B cell (primary cell): Measurements from ENCODE around the gene CNGA3. TPM values are rescaled to one million over a fixed set of nuclear protein-coding genes. Genes with fewer than 3 reads are reported as not detected.

Experiments used
- ATAC-seq: fragments of 200-7000 bp; cut with Tn5 transposase; one replicate; pipeline ENCODE4 v1.10.0; 2021; ENCODE audit warnings: low read depth, mild to moderate bottlenecking, moderate number of reproducible peaks, moderate library complexity
- CTCF ChIA-PET: fragments of 350-600 bp; sonication (Branson Sonifier 250); formaldehyde crosslinking; loops from one replicate; lab custom pipeline; 2021; ENCODE audit warnings: antibody characterized with exemption, inconsistent platforms; lab: Charles Lee
- POLR2A ChIA-PET: fragments of 350-600 bp; sonication (Branson Sonifier 250); formaldehyde crosslinking; loops from one replicate; lab custom pipeline; 2021; ENCODE audit warnings: antibody characterized with exemption; lab: Charles Lee
- DNase-seq: peaks from one replicate; pipeline ENCODE4 v3.0.0; 2013
- H2AFZ ChIP-seq: 2 replicates; pipeline ENCODE4 v1.6.1; 2012; ENCODE audit warnings: mild to moderate bottlenecking, low read depth, low read length; ENCODE audit not compliant: insufficient read depth, poor library complexity, severe bottlenecking
- H3K27ac ChIP-seq, 2 donors: 1 replicate in 1 of 2; 2 replicates in 1 of 2; pipeline ENCODE4 v1.5.1; 2012 to 2013; ENCODE audit warnings: low read length in 2 of 2, mild to moderate bottlenecking in 2 of 2, moderate library complexity in 1 of 2
- H3K27me3 ChIP-seq, 4 experiments: fragments of 200-600 bp in 1 of 4; sonication (generic) in 1 of 4; replicated peaks in 1 of 4; 1 replicate in 2 of 4; 2 replicates in 2 of 4; pipeline versions ENCODE4 v1.6.1 to v1.7.0; 2013 to 2016; ENCODE audit warnings: low read length in 3 of 4, mild to moderate bottlenecking in 2 of 4, mixed read lengths in 1 of 4, moderate library complexity in 1 of 4; ENCODE audit not compliant: insufficient read depth in 4 of 4, control insufficient read depth in 3 of 4; ENCODE audit errors: control extremely low read depth in 1 of 4
- H3K36me3 ChIP-seq, 2 experiments: replicated peaks in 1 of 2; 1 replicate in 1 of 2; 2 replicates in 1 of 2; pipeline versions ENCODE4 v1.6.1 to v1.7.1; 2013; ENCODE audit warnings: low read length in 1 of 2; ENCODE audit not compliant: insufficient read depth in 2 of 2, control insufficient read depth in 1 of 2; ENCODE audit errors: control extremely low read depth in 1 of 2, extremely low read depth in 1 of 2
- H3K4me1 ChIP-seq, 2 donors: fragments of 200-600 bp in 1 of 2; sonication (generic) in 1 of 2; 1 replicate in 1 of 2; 2 replicates in 1 of 2; pipeline versions ENCODE4 v1.5.1 to v1.6.1; 2013 to 2017; ENCODE audit warnings: low read length in 2 of 2; ENCODE audit not compliant: control insufficient read depth in 2 of 2, insufficient read depth in 2 of 2
- H3K4me2 ChIP-seq: replicated peaks from 2 replicates; pipeline ENCODE3; 2012; ENCODE audit warnings: mild to moderate bottlenecking, low read depth, low read length; ENCODE audit not compliant: poor library complexity, severe bottlenecking
- H3K4me3 ChIP-seq, 5 experiments: fragments of 200-600 bp in 1 of 5; sonication (generic) in 1 of 5; 1 replicate in 3 of 5; 2 replicates in 2 of 5; pipeline versions ENCODE4 v1.5.1 to v1.7.0; 2011 to 2016; ENCODE audit warnings: low read length in 4 of 5, mild to moderate bottlenecking in 4 of 5, low read depth in 2 of 5, control low read depth in 1 of 5, moderate library complexity in 1 of 5; ENCODE audit not compliant: insufficient read depth in 1 of 5; ENCODE audit errors: control extremely low read depth in 1 of 5, extremely low read depth in 1 of 5
- H3K79me2 ChIP-seq: fragments of 200-600 bp; sonication (generic); one replicate; pipeline ENCODE4 v1.6.0; 2016; ENCODE audit warnings: low read length; ENCODE audit not compliant: control insufficient read depth, insufficient read depth
- H3K9ac ChIP-seq: fragments of 200-600 bp; sonication (generic); 2 replicates; pipeline ENCODE4 v1.6.1; 2017; ENCODE audit warnings: mild to moderate bottlenecking, low read length, moderate library complexity
- H3K9me3 ChIP-seq, 3 donors: one replicate each; pipeline versions ENCODE4 v1.6.1 to v1.7.1; 2013; ENCODE audit warnings: low read length in 2 of 3; ENCODE audit not compliant: control insufficient read depth in 2 of 3, insufficient read depth in 1 of 3; ENCODE audit errors: control extremely low read depth in 1 of 3
- H4K20me1 ChIP-seq: 2 replicates; pipeline ENCODE4 v1.6.0; 2012; ENCODE audit warnings: mild to moderate bottlenecking, low read length; ENCODE audit not compliant: insufficient read depth, control insufficient read depth, poor library complexity, severe bottlenecking
- H3K27ac Mint-ChIP-seq: one replicate; pipeline ENCODE4 v1.8.0; 2021; ENCODE audit warnings: mixed read lengths
- H3K27me3 Mint-ChIP-seq: one replicate; pipeline ENCODE4 v1.8.0; 2021; ENCODE audit warnings: mixed read lengths
- H3K4me1 Mint-ChIP-seq: one replicate; pipeline ENCODE4 v1.8.0; 2021; ENCODE audit warnings: mixed read lengths
- H3K4me3 Mint-ChIP-seq: one replicate; pipeline ENCODE4 v1.8.0; 2021; ENCODE audit warnings: mixed read lengths
- H3K9me3 Mint-ChIP-seq: one replicate; pipeline ENCODE4 v1.8.0; 2022; ENCODE audit warnings: mixed read lengths; ENCODE audit not compliant: insufficient read depth
- EZH2 ChIP-seq: IDR thresholded peaks from 2 replicates; pipeline ENCODE4 v1.6.1; 2012; ENCODE audit warnings: borderline replicate concordance, low read depth, mild to moderate bottlenecking, moderate library complexity, low read length; ENCODE audit not compliant: insufficient read depth, poor library complexity, severe bottlenecking
- WGBS: methylation state at CpG from one replicate; pipeline ENCODE4 v1.1.5; 2013; ENCODE audit warnings: missing lambda C conversion rate; ENCODE audit not compliant: insufficient coverage; 5-methylcytosine and 5-hydroxymethylcytosine counted together
- intact Hi-C: fragments of 100-400 bp; cut with micrococcal nuclease; formaldehyde crosslinking; loops from one replicate; pipeline ENCODE4 v1.10.0; 2022
- polyA plus RNA-seq: library from polyadenylated mRNA; depleted of rRNA; stranded (reverse); fragments of >200 nt; gene quantifications from 2 replicates; pipeline ENCODE4 v1.2.3, GENCODE V29; 2012
- total RNA-seq, 2 donors: library from RNA; stranded (reverse); fragments of 120-200 nt in 1 of 2; gene quantifications; 1 replicate in 1 of 2; 2 replicates in 1 of 2; pipeline versions ENCODE4 v1.2.3 to v1.2.4, GENCODE V29; 2013 to 2022
- TF ChIP-seq, protein P1 (sequence below): fragments of 200-600 bp; IDR thresholded peaks from one replicate; pipeline ENCODE4 v1.8.0; 2022; ENCODE audit warnings: antibody characterized with exemption, mild to moderate bottlenecking

The CNGA3 gene
- total and polyA plus RNA-seq, 2 donors (not counting 1 experiment from before 2014, with no cell fraction given) = not detected

DNA sequence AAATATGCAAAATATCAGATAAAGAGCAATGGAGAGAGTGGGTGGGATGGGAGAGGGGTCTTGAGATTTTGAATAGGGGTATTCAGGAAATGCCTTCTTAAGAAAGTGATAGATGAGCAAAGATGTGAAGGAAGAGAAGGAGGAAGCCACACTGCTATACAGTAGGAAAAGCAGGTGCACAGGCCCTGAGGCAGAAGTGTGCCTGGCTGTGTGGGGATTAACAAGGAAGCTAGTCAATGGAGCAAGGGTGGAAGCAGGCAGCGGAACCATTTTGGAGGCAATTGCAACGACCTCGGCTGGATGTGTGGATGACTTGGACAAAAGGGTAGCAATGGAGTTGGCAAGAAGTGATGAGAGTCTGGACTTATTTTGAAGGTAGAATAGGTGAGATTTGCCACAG lies 11.0 kb upstream of the CNGA3 start:
- H3K4me1 Mint-ChIP-seq = no peaks in the 10 kb centered on the region
- WGBS = 79% methylated on average over 3 of the region's 3 CpGs
- Histone ChIP-seq H3K36me3 (no peaks in the 10 kb centered on the region), H3K9me3 (no peaks in the 10 kb centered on the region), H3K4me1 (no peaks in the 10 kb centered on the region), H3K9ac (no peak overlapping the region), H3K79me2 (no peaks in the 10 kb centered on the region), H3K27me3 (peaks cover 0 to 12% (median 0%) of the 10 kb centered on the region in 4 experiments), H2AFZ (no peak overlapping the region), H3K4me2 (no peak overlapping the region), H4K20me1 (no peaks in the 10 kb centered on the region), H3K27ac (no peak overlapping the region), H3K4me3 (no peak overlapping the region)
- CTCF ChIA-PET = no interaction called here
- ATAC-seq = no peak
- POLR2A ChIA-PET = no interaction called here
- intact Hi-C loops = no loop called here
- TF ChIP-seq, protein P1, sequence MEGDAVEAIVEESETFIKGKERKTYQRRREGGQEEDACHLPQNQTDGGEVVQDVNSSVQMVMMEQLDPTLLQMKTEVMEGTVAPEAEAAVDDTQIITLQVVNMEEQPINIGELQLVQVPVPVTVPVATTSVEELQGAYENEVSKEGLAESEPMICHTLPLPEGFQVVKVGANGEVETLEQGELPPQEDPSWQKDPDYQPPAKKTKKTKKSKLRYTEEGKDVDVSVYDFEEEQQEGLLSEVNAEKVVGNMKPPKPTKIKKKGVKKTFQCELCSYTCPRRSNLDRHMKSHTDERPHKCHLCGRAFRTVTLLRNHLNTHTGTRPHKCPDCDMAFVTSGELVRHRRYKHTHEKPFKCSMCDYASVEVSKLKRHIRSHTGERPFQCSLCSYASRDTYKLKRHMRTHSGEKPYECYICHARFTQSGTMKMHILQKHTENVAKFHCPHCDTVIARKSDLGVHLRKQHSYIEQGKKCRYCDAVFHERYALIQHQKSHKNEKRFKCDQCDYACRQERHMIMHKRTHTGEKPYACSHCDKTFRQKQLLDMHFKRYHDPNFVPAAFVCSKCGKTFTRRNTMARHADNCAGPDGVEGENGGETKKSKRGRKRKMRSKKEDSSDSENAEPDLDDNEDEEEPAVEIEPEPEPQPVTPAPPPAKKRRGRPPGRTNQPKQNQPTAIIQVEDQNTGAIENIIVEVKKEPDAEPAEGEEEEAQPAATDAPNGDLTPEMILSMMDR = no peak
- no peak for TF ChIP-seq EZH2
- peaks cover 27% of the 10 kb centered on the region for H3K27me3 Mint-ChIP-seq
- DNase-seq = no peak
- H3K9me3 Mint-ChIP-seq = no peaks in the 10 kb centered on the region
- H3K4me3 Mint-ChIP-seq = no peak overlapping the region
- no peak overlapping the region for H3K27ac Mint-ChIP-seq

DNA sequence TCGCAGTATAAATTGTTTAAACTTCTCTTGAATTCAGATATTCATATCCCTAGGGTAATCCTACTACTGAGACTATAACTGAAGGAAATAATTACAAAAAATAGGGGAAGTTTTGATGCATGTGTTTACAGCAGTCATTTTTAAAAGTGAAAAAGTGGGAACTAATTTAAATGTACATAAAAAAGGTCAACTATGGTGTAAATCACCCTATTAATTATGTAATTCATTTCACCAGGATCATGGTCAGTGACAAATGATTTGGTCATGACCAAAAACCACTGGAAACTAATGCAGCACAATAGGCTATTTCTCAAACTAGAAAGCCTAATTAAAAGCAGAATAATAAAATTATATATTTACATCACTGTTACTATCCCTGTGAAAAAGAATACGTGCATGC lies 5.0 kb upstream of the CNGA3 start:
- WGBS = no CpG with 5 or more reads among the region's 2 CpGs
- H3K27ac Mint-ChIP-seq = no peak overlapping the region
- H3K9ac ChIP-seq = no peak overlapping the region
- H3K9me3 Mint-ChIP-seq = no peaks in the 10 kb centered on the region
- peaks cover 2 to 4% of the 10 kb centered on the region in 2 donors for H3K4me1 ChIP-seq
- H3K9me3 ChIP-seq = peaks cover 0 to 1% (median 0%) of the 10 kb centered on the region in 3 donors
- no peak for TF ChIP-seq EZH2
- TF ChIP-seq, protein P1 = no peak
- ATAC-seq = no peak
- no peak for DNase-seq
- no peaks in the 10 kb centered on the region for H4K20me1 ChIP-seq
- H3K27me3 ChIP-seq = peaks cover 0 to 22% (median 11%) of the 10 kb centered on the region in 4 experiments
- intact Hi-C loops = no loop called here
- no peaks in the 10 kb centered on the region for H3K36me3 ChIP-seq
- peaks cover 4% of the 10 kb centered on the region for H3K4me1 Mint-ChIP-seq
- no peak overlapping the region for H3K27ac ChIP-seq
- ChIA-PET POLR2A (no interaction called here), CTCF (no interaction called here)
- H3K4me3 Mint-ChIP-seq = no peak overlapping the region
- peaks cover 40% of the 10 kb centered on the region for H3K27me3 Mint-ChIP-seq
- no peak overlapping the region for H2AFZ ChIP-seq
- H3K4me2 ChIP-seq = no peak overlapping the region
- H3K79me2 ChIP-seq = no peaks in the 10 kb centered on the region
- H3K4me3 ChIP-seq = no peak overlapping the region
